Measurements from ENCODE around the gene TMEM69.
"Not testable (repeated sequence)": the region's sequence is repeated elsewhere in the genome, so short reads cannot be mapped to it uniquely, and the experiment has no call there.

Gene TMEM69

GRCh38 chr1:45678489-45678888, 9.5 kb upstream of the TMEM69 start:
- no peak for DNase-seq

DNA sequence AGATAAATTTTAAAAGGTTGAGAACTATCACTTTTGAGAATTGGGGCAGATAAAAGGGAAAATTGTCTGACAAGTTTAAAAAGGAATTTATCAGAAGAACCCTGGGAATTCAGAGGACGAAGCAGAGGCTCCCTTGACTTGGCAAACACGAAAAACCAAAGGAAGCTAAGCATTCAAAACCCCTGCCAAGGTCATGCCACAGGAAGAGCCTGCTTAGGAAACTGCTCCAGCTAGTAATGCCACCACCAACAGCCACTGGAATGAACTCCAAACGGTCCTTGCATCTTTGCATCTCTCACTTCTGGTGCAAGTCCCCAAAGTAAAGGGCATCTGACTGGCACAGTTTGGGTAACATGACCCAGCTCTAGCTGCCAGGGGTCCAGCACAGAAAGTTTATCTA, 8.9 kb upstream of the TMEM69 start:
- DNase-seq: no peak

- no peak for DNase-seq
Measured at GRCh38 chr1:45682942-45683341, 5.0 kb upstream of the TMEM69 start.

DNA sequence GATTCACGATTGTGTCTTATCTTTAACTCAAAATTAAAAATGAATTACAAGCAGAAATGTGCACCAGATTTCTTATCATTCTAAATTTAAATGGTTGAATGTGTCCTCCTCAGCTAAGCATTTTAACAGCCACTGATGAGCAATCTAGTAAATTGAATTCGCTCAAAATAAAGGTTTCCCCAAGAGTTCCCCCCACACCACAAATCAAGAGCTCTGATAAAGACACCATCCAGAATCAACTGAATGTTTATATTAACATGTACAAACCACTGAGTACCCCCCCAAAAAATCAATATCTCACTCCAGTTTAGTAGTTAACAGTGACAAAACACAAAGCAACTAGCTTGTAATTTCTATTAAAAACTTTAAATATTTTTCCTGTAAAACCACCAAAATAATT, 3.6 kb upstream of the TMEM69 start:
- DNase-seq: no peak

DNA sequence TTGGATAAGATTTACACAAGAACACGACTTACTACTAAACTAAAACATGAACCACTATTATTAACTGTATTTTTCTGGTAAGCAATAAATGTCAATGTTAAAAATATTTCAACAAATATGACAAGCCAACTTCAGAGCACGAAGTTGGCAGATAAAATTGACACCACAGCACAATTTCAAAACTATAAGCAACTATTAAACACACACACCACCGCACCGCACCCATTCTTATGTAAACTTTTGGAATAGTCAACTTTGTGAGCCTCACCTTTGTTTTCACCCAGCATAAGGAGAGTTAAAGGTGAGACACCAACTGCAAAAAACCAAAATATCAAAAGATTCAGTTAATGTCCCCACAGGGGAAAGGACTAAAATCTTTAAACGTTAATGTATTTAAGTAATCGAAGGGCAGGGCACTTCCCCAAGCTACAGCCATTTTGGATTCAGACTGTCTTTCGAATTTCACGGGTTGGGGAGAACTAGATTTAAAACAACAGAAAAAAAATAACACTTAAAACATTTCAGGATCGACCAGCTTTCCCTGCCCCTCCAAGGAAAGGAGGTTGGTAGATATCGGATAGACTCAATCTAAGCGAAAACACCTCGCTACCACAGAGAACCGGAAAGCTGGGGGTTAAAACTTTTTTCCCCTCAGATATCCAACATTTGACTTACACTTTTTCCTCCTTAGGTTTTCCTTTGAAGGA, 2.5 kb upstream of the TMEM69 start:
- DNase-seq: no peak

- peak; percentile 52 to 58 for DNase-seq
Measured at GRCh38 chr1:45686015-45686287, 2.0 kb upstream of the TMEM69 start.

DNA sequence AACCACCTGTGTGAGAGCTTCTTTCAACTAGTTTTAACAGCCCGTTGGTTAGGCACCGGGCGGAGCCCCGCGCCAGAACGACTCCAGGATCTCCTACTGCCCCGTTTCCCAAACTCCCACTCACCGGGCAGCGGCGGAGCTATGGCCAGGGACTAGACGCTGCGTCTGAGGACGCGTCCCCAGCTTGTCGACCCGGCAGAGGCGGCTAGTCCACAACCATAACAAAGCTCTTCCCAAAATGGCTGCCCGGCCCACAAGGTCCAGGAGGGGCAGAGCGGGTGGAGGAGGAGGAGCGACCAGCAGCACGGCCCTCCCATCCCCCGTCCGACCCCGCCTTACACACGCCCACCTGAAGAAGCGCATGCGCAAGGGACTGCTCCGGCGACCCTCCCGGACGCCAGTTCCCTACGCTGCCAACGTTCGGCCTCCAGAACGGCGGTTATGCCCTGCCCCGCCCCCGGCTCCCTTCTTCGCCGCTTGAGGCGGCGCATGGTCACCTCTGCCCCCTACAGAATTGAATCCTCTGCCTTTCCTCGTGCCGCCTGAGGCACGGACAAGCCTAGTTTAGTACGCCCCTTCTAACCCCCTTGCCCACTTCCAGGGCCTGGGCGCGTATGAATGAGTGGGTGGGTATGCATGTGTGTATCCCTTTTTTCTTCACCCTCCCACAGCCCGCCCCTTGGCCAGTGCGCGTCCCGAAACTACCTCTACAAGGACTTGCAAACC, 1.5 kb upstream of the TMEM69 start, which contains the start of gene GPBP1L1:
Gene GPBP1L1 (minus strand): TSS at position 246 of the 726 bp plus-strand sequence. CDS start 27,446 bp downstream, outside the sequence.
- DNase-seq: peak; percentile 96 to 97

GRCh38 chr1:45687014-45687753, 797 bp upstream of the TMEM69 start:
- peak; percentile 93 to 96 for DNase-seq

GRCh38 chr1:45693811-45694210, 5.8 kb downstream of the TMEM69 start:
- not testable (repeated sequence) for DNase-seq

DNA sequence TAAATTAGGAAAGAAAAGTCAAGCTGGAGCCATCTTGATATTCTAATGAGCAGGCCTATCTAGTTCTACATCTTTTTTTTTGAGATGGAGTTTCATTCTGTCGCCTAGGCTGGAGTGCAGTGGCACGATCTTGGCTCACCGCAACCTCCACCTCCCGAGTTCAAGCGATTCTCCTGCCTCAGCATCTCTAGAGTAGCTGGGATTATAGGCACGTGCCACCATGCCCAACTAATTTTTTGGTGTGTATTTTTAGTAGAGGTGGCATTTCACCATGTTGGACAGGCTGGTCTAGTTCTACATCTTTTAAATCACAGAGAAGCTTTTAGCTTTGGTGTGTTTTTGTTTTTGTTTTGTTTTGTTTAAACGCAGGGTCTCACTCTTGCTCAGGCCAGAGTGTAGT, 6.8 kb downstream of the TMEM69 start:
- no peak for DNase-seq

GRCh38 chr1:45704637-45705036, 16.7 kb downstream of the TMEM69 start:
- no peak for DNase-seq

DNA sequence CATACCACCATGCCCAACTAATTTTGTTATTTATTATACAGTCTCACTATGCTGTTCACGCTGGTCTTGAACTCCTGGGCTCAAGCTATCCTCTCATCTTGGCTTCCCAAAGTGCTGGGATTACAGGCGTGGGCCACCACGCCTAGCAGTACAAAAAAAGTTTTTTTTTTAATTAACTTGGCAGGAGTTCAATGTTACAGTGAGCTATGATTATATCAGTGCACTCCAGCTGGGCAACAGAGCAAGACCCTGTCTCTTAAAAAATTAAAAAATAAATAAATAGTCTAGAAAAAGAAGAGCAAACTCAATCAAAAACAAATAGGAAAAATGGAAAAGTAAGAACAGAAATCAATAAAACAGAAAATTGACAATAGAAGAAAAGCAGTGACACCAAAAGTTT, 25.7 kb downstream of the TMEM69 start:
- no peak for DNase-seq

DNA sequence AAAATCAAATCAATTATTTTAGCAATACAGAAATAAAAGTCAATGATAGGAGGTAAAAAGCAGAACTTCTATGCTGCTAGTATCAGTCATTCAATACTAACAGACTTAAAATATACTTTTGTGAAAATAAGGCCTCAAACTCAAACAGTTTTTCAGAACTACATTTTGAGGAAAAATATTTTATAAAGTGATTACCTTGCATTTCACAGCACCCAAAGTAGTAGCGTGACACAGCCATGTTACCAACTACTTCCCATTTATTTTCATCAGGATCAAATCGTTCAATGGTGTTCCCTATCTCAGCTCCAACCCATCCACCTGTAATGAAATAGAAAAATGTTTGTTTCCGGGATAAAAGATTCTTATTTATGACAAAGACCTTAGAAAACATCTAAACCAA, 28.7 kb downstream of the TMEM69 start:
- no peak for DNase-seq

DNA sequence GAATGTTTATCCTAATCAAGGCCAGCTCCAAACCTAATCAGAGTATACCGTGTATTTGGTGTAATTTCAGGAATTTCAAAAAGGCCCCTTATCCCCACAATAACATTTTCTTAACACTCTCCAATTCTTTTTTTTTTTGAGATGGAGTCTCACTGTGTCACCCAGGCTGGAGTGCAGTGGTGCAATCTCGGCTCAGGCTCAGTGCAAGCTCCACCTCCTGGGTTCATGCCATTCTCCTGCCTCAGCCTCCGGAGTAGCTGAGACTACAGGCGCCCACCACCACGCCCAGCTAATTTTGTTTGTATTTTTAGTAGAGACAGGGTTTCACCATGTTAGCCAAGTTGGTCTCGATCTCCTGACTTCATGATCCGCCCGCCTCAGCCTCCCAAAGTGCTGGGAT, 29.4 kb downstream of the TMEM69 start:
- not testable (repeated sequence) for DNase-seq

DNA sequence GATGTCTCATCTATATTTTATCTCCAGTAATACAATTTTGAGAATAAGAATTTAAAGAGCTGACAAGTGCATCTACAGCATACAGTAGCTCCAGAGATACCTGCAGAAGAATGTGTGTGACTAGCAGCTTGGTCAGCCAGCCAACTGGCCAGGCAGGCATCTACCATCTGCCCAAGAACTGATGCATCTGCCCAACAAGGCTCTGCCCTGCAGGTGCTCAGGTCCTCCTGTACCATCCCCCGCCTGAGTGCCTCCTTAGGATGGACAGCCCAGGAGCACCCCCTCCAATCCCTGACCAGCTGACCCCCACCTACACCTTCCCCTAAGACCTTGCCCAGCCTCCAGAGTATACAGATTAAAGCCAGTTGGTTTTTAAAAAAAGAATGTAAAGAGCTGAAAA, 30.3 kb downstream of the TMEM69 start:
- DNase-seq: no peak

DNA sequence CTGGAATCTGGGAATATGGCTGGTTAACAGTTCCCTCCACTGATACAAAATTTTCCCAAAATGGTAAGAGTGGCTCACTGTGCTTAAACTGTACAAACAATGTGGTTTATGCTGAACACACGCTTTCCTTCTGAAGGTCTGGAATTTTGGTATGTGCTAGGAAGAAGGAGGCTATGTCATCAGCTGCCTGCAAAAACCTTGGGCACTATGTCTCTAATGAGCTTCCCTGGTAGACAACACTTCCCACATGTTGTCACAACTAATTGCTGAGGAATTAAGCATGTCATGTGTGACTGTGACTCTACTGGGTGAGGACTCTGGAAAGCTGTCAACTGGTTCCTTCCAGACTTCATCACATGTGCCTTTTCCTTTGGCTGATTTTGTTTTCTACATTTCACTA, 33.2 kb downstream of the TMEM69 start:
- DNase-seq: no peak

- DNase-seq: no peak
Measured at GRCh38 chr1:45722809-45723208, 34.8 kb downstream of the TMEM69 start.

- DNase-seq: no peak
Measured at GRCh38 chr1:45723248-45723930, 35.4 kb downstream of the TMEM69 start.

GRCh38 chr1:45726007-45726406, 38.0 kb downstream of the TMEM69 start:
- DNase-seq: not testable (repeated sequence)

- DNase-seq: no peak
Measured at GRCh38 chr1:45730075-45730779, 42.2 kb downstream of the TMEM69 start.

DNA sequence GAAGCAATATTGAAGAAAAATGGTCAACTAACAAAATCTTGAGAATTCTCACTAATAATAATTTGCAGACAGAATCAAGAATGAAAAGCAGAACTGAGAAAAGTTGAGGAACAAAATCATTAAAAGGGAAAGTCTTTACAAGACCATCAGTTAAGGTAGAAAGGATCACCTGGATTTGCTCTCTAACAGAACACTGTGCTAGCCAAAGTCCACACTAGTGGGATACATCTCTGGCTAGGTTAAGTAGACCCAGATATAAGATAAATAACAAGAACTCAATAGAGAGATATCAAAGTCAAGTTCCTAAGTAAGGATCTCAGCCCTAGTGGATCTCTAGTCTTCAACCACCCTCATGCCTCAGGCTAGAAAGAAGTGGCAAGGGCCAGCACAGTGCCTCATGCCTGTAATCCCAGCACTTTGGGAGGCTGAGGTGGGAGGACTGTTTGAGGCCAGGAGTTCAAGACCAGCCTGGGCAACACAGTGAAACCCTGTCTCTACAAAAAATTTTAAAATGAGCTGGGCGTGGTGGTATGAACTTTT, 42.9 kb downstream of the TMEM69 start:
- no peak for DNase-seq

- DNase-seq: no peak
Measured at GRCh38 chr1:45739137-45739536, 51.2 kb downstream of the TMEM69 start.
